Measurements from ENCODE around the gene DNPH1.

The DNPH1 gene

DNA sequence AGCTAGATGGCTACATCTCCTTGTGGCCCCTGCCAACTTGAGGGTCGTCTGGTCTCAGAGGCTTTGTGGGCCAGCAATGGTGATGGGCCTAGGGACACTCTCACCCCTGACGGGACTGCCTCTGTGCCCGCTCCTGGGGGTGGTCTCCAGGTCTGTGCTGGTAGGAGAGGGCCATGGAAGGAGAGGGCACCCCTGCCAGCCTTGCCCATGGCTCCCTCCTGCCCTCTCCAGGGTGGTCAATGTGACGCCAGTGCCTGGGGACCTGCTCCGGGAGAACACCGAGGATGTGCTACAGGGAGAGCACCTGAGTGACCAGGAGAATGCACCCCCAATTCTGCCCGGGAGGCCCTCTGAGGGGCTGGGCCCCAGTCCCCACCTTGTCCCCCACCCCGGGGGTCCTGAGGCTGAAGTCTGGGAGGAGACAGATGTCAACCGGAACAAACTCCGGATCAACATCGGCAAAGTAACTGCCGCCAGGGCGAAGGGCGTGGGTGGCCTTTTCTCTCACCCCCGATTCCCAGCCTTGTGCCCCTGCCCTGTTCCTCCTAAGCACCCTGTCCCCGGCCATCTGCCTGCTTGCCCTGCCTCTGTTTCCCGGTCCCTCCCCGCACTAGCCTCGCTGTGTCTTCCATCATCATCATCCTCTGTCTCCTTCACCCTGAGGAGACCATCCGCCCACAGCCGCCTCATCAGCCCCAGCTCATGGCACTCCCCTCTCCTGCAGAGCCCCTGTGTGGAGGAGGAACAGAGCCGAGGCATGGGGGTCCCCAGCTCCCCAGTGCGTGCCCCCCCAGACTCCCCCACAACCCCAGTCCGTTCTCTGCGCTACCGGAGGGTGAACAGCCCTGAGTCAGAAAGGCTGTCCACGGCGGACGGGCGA is 29.8 kb upstream of the DNPH1 start:
- ChIA-PET CTCF (interaction anchor here (1.1 kb wide), 1 partner anchor 30 kb away, joined by 3 read pairs; the partner anchor contains the start of gene DNPH1), POLR2A (ENCODE audit: low non-redundant PET) (no interaction called here)
- DNase-seq (ENCODE audit: low spot score): no peak
- H3K27ac ChIP-seq: no peak overlapping the region
- TF ChIP-seq, protein P1, sequence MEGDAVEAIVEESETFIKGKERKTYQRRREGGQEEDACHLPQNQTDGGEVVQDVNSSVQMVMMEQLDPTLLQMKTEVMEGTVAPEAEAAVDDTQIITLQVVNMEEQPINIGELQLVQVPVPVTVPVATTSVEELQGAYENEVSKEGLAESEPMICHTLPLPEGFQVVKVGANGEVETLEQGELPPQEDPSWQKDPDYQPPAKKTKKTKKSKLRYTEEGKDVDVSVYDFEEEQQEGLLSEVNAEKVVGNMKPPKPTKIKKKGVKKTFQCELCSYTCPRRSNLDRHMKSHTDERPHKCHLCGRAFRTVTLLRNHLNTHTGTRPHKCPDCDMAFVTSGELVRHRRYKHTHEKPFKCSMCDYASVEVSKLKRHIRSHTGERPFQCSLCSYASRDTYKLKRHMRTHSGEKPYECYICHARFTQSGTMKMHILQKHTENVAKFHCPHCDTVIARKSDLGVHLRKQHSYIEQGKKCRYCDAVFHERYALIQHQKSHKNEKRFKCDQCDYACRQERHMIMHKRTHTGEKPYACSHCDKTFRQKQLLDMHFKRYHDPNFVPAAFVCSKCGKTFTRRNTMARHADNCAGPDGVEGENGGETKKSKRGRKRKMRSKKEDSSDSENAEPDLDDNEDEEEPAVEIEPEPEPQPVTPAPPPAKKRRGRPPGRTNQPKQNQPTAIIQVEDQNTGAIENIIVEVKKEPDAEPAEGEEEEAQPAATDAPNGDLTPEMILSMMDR (conservative IDR thresholded peaks at IDR 0.05; ENCODE audit: low read depth): no peak

DNA sequence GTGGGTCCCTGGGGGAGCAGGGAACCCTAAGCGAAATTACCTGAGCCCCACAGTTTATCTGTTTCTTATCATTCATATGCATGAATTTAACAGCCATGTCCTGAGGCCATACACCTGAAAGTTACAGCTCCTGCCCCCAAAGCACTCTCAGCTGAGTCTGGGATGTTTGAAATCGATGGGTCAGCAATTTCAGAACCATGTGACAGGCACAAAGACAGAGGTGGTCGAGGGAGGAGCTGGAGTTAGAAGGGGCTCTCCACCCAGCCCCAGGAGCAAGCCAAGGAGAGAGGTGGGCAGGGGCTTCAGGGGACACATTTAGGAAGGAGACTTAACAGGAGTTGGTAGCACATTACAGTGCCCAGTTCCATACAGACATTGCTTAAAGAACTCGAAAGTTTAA is 28.9 kb upstream of the DNPH1 start:
- ChIA-PET CTCF (interaction anchor here (1.1 kb wide), 1 partner anchor 29 kb away, joined by 3 read pairs; the partner anchor contains the start of gene DNPH1), POLR2A (ENCODE audit: low non-redundant PET) (no interaction called here)
- no peak for DNase-seq (ENCODE audit: low spot score)
- no peak overlapping the region for H3K27ac ChIP-seq
- TF ChIP-seq, protein P1 (conservative IDR thresholded peaks at IDR 0.05; ENCODE audit: low read depth): no peak

DNA sequence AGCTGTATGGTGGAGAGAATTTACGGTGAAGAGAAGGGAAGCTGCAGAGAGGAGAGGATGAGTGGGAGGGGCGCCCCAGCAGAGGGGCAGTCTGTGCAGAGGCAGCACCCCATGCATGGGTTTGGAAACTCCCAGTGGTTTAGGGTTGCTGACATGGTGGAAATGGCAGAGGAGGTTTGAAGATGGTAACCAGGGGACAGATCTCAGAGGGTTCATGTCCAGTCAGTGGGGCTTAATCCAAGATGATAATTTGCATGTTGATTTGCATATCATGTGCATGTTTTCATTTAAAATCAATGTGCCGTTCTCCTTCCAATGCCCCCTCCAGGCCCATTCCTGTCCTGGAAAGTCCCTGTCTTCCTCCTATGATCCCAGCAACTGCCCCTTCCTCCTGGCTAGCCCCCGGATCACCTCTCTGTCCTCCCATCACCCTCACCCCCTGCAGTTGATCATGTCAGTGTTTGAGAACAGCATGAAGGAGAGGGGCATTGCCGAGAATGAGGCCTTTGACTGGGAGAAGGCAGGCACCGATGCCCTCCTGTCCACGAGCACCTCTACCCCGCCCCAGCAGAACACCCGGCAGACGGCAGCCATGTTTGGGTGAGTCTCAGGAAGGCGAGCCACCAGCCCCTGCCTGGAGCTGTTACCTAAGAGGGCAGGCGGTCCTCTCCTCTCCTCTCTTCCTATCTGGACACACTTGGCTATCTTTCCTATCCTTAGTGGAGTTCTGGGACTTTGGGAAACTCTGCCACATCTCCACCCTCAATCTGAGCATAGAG is 28.3 kb upstream of the DNPH1 start:
- POLR2A ChIA-PET (ENCODE audit: low non-redundant PET): no interaction called here
- DNase-seq (ENCODE audit: low spot score): no peak
- no peak overlapping the region for H3K27ac ChIP-seq
- CTCF ChIA-PET: interaction anchor here (1.1 kb wide), 1 partner anchor 28 kb away, joined by 3 read pairs; the partner anchor contains the start of gene DNPH1
- TF ChIP-seq, protein P1 (conservative IDR thresholded peaks at IDR 0.05; ENCODE audit: low read depth): no peak

DNA sequence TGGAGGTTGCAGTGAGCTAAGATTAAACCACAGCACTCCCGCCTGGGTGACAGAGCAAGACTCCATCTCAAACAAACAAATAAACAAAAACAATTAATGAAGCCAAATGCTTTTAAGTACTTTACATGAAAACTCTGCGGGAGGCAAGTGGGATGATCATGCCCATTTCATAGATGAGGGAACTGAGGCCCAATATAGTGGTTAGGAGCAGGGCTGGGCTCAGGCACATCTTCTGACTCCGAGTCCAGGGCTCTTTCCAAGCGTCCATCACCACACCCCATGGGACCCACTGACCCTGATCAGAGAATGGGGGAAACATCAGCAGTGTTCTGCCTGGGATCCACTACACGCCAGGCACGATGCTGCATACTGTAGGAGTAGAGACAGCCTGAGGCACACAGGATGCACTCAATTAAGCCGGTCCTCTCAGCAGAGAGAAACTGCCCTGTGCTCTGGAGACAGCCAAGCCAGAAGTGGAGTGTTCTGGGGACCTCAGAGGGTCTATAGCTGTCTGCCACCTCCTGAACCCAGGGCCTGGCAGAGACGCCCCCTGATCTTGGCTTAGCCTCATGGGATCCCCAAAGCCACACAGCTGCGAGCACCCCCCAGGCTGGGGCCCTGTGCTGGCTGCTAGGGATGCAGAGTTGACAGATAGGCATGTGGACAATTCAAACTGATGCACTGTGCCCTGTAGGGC is 27.5 kb upstream of the DNPH1 start:
- DNase-seq (ENCODE audit: low spot score): no peak
- CTCF ChIA-PET: no interaction called here
- no peak overlapping the region for H3K27ac ChIP-seq
- TF ChIP-seq, protein P1 (conservative IDR thresholded peaks at IDR 0.05; ENCODE audit: low read depth): no peak
- POLR2A ChIA-PET (ENCODE audit: low non-redundant PET): no interaction called here

DNA sequence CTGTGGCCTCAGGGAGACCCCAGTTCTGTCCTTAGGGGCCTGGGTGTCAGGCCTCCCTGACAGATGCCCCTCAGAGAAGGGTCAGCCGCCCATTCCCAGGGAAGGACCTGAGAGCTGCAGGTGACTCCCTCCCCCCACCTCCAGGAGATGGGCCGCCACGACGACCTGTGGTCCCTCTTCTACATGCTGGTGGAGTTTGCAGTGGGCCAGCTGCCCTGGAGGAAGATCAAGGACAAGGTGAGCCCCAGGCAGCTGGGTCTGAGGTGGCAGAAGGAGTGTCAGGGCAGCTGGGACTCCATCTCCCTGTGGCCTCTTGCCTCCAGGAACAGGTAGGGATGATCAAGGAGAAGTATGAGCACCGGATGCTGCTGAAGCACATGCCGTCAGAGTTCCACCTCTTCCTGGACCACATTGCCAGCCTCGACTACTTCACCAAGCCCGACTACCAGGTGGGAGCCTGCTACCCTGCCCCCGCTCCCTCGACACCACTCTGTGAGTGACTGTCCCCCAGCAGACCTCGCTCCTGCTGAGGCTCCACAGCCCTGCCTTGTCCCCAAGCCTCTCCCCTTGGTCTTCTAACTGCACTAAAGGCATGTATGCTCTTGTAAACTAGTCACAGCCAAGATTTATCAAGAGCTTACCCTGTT is 26.2 kb upstream of the DNPH1 start:
- no peak overlapping the region for H3K27ac ChIP-seq
- TF ChIP-seq, protein P1 (conservative IDR thresholded peaks at IDR 0.05; ENCODE audit: low read depth): no peak
- CTCF ChIA-PET: interaction anchor here (0.7 kb wide), 1 partner anchor 62 kb away, joined by 3 read pairs; no protein-coding TSS in a partner anchor
- DNase-seq (ENCODE audit: low spot score): no peak
- POLR2A ChIA-PET (ENCODE audit: low non-redundant PET): no interaction called here
